HG02610 (cell line): ENCODE results near the gene PRMT9.
A peak's percentile ranks its signal among the peaks of the same experiment; 100 is the strongest.

Experiments used
- ATAC-seq: cut with Tn5 transposase; IDR thresholded peaks from one replicate; pipeline ENCODE4 v1.9.1; 2021; ENCODE audit warnings: mild to moderate bottlenecking, moderate library complexity; ENCODE audit not compliant: unreplicated experiment

PRMT9 gene

GRCh38 chr4:147625733-147626132, 58.2 kb downstream of the PRMT9 start:
- no peak for ATAC-seq

DNA sequence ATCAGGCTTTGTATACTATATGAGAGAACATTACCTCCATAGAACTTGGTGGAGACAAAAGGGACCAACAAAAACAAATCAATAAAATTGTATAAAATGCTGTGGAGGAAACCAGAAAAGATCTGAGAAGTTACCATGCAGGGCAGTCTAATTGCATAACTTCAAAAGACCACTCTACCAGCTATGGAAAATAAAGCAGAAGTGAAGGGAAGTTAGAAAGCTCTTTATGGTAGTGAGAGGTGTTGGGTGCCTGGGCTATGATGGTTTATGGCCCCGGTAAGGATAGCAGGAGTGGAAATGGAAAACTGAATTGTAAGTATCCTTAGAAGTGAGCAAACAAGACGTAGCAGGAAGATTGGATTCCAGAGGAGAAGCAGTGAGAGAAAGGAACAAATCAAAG, 63.6 kb downstream of the PRMT9 start:
- ATAC-seq: no peak

DNA sequence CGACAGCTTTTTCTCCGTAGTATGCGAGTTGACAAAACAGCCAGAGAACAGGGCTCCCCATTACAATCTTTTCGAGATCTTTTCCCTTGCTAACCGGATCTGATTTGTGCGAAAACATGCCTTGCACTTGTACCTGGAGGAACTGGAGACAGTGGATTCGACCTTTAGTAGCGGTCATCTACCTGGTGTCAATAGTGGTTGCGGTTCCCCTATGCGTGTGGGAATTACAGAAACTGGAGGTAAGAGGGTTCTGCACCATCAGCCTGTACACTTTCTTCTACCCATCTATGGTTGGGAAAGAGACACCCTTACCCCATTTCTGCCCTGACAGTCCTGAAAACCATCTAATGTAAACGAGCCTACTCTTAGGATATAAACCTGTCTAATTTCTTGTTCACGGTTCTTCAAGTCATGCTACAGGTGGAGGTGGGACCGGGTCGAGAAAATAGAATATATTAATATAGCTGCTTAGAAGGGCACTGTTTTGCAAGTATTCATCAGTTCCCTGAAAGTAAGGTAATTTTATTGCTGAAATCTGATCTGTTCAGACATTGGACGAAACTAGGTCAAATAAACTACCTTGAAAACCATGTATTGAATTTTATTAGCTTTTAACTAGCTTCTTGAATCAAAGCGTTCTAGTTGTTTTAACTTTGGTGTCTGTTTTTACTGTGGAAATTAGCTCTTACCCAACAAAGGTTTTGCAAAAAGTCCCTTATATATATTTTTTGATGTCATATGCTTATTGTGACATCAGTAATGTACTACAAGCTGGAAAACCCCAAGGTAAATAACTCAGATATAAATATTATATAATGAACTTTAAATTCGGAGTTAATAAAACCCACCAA, 65.9 kb downstream of the PRMT9 start:
- ATAC-seq: peak; percentile 10

- peak; percentile 100 for ATAC-seq
Measured at GRCh38 chr4:147617173-147617840, 66.7 kb downstream of the PRMT9 start, which contains the start of gene TMEM184C. TMEM184C (plus strand) TSS chr4:147617397; CDS start chr4:147617957, 560 bp downstream.

DNA sequence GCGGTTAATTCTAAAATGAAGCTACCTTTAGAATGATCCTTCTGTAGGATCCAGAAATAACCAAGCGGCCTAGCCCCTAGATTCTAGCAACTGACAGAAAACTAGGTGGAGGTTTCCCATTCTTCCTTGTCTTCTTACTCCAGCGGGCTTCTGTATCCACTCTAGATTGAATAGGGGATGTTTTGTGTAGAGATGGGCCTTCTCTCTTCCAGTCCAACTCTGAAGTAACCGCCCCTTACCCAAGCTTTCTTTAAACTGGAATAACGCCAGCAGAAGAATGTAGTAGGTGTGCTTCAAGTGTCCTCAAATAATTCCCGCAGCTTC, 67.2 kb downstream of the PRMT9 start:
- peak; percentile 9 for ATAC-seq

DNA sequence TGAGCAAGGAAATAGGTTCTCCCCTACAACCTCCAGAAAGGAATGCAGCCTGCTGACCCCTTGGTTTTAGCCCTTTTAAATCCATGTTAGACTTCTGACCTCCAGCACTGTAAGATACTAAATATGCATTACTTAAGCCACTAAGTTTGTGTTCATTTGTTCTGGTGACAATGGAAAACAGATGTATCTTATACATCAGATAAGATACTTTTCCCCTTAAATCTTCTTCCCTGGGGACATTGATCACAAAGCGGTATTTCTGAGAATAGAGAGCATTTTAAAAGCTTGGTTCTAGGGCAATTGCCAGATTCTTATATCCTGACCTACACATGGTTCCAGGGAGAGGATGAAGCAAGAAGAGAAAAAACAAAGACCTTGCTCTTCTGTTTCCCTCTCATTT, 73.3 kb downstream of the PRMT9 start:
- no peak for ATAC-seq

DNA sequence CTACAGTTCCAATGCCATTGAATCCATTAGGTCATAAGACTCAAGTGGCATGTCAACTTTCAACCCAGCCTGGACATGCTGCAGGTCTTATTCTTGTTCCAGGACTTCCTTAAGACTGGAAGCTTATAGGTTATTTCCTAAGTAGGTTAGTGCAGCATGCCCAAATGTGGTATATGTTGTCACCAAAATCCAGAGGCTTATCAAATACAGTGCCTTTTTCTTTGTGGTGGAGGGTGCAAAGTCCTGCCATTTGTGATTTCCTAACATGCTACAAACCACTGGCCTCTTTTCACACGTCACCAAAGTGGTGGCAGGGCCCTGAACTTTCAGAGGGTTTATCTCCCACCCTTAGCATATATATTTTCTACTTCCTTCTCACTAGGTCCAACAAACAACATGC, 76.5 kb downstream of the PRMT9 start:
- ATAC-seq: no peak

DNA sequence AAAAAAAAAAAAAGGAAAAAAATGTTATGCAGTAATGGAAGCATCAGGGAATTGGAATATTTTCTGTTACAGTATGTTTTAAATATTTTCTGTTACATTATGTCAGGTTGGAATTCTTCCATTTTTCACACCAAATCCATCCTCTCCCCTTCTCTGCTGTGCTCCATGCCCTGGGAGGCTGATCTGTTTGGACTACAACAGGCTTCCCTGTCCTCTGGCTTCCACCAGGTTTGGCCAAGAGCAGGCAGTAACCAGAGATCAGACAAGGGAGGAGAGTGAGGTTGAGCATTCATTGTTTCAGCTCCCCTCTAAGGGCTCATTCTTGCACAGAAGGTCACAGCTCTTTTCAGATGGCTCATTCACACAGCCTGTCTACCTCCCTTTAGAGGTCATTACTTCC, 78.5 kb downstream of the PRMT9 start:
- no peak for ATAC-seq

GRCh38 chr4:147599769-147600168, 84.2 kb downstream of the PRMT9 start:
- no peak for ATAC-seq

- no peak for ATAC-seq
Measured at GRCh38 chr4:147599206-147599605, 84.8 kb downstream of the PRMT9 start.

DNA sequence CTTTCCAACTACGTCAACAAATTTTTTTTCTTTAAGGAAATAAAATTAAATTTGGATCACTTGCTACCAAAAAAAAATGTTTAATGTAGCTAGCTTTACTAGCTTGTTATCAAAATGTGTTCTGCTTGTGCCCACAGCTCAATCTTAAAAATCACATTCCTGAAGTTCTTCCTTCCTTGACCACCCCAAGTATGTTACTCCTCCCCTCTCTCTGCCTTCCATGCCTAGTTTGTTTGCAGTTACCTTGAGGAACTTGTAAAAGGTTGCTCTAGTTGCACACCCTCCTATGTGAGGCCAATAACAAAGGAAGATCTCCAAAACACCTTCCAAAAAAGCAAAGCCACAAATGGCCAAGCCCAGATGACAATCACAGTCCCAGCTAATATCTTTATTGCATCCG, 86.4 kb downstream of the PRMT9 start:
- no peak for ATAC-seq

DNA sequence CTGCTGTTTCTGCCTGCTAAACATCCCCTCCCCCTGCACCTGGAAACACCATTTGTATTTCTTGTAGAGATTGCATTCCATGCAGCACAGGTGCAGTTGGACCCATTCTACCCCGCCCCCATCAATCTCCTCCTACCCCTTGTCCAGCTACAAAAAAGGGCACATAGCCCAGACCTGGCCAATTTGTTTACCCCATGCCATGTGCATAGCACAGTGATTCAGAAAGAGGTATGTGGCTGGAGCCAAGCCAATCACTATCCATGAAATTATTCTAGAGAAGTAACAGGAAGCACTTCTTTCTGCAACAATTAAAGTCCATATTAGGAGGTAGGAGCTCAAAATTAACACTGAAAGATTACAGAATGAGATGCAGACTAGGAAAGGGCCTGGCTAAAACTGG, 87.0 kb downstream of the PRMT9 start:
- ATAC-seq: no peak

DNA sequence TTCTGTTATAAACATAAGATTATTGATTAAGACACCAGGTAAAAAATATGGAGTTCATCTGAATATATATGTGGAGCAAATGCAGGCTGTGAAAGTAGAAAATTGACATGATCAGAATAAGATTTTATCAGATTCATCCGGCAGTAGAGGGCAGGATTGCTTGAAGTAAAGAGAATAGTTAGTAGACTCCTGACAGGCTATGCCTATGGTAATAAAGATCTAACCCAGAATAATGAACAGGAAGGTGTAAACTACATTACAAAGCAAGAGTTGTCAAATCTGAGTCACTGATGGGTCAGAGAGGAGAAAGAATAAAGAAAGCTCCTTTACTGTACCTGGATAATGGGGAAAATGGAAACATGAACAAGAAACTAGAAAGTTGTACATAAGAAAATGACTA, 87.6 kb downstream of the PRMT9 start:
- no peak for ATAC-seq

- ATAC-seq: no peak
Measured at GRCh38 chr4:147594578-147594977, 89.4 kb downstream of the PRMT9 start.

- no peak for ATAC-seq
Measured at GRCh38 chr4:147594107-147594506, 89.9 kb downstream of the PRMT9 start.

- no peak for ATAC-seq
Measured at GRCh38 chr4:147591106-147591505, 92.9 kb downstream of the PRMT9 start.

- ATAC-seq: peak; percentile 51
Measured at GRCh38 chr4:147590249-147590920, 93.6 kb downstream of the PRMT9 start.

- ATAC-seq: no peak
Measured at GRCh38 chr4:147589586-147589985, 94.4 kb downstream of the PRMT9 start.
